ENCODE measurements around the gene BHMT.

BHMT gene

GRCh38 chr5:79181419-79182022 is 69.9 kb downstream of the BHMT start:
- Histone ChIP-seq H3K27me3 (ENCODE audit: insufficient read depth, low read length) (no peaks in the 10 kb centered on the region), H3K9me3 (ENCODE audit: insufficient read depth, low read depth, low read length) (no peaks in the 10 kb centered on the region)
- WGBS = 61% methylated on average over 1 of the region's 1 CpG

More at GRCh38 chr5:79181419-79182022, 69.9 kb downstream of the BHMT start:
- Histone ChIP-seq H3K4me1 (ENCODE audit: insufficient read depth, low read length) (no peaks in the 10 kb centered on the region), H3K4me3 (ENCODE audit: low read length) (no peak overlapping the region), H3K36me3 (ENCODE audit: insufficient read depth, low read length) (no peaks in the 10 kb centered on the region), H3K9ac (ENCODE audit: low read depth, low read length) (no peak overlapping the region), H3K27ac (ENCODE audit: low read depth, low read length) (no peak overlapping the region)

All from HUES64 (cell line).